H1 (cell line): ENCODE data around the gene ZBTB18. TPM values are rescaled to one million over a fixed set of nuclear protein-coding genes. Genes with fewer than 3 reads are reported as not detected.

ENCODE experiments used
- CHD2 ChIP-seq: IDR thresholded peaks from 2 replicates; pipeline ENCODE4 v1.6.1; 2012; ENCODE audit warnings: low read length, improper control_type of control experiment
- RAD21 ChIP-seq, 2 experiments: IDR thresholded peaks in 1 of 2; conservative IDR thresholded peaks in 1 of 2; 2 replicates each; pipeline ENCODE4 v1.6.1; 2011; ENCODE audit warnings: low read depth in 2 of 2, low read length in 2 of 2, improper control_type of control experiment in 1 of 2, inconsistent platforms in 1 of 2, mild to moderate bottlenecking in 1 of 2, moderate library complexity in 1 of 2
- ZNF274 ChIP-seq: IDR thresholded peaks from 2 replicates; pipeline ENCODE4 v1.7.0; 2012; ENCODE audit warnings: low read length, borderline replicate concordance; ENCODE audit errors: extremely low read depth
- polyA plus RNA-seq, 7 experiments: library from polyadenylated mRNA; depleted of rRNA in 3 of 7; stranded (reverse) in 5 of 7; unstranded in 2 of 7; fragments of >200 nt in 5 of 7; fragments of 200-250 nt in 2 of 7; gene quantifications; 1 replicate in 5 of 7; 2 replicates in 1 of 7; 4 replicates in 1 of 7; pipeline versions ENCODE4 v1.2.1 to v1.2.3, GENCODE V29; 2011 to 2013; ENCODE audit warnings: missing spikeins in 2 of 7, mixed read lengths in 2 of 7
- total RNA-seq: library from RNA; stranded (reverse); fragmentation: NEBNext Ultra II Directional; extraction: Animal tissue kit (Norgen Biotek cat#: 25700); gene quantifications from 2 replicates; pipeline ENCODE4 v1.2.1, GENCODE V29; 2021

Gene ZBTB18
- total and polyA plus RNA-seq, 2 of the 8 experiments (the other 6 are each of a cell fraction or from before 2014, with no cell fraction given), result 8.5 to 14.4 TPM

DNA sequence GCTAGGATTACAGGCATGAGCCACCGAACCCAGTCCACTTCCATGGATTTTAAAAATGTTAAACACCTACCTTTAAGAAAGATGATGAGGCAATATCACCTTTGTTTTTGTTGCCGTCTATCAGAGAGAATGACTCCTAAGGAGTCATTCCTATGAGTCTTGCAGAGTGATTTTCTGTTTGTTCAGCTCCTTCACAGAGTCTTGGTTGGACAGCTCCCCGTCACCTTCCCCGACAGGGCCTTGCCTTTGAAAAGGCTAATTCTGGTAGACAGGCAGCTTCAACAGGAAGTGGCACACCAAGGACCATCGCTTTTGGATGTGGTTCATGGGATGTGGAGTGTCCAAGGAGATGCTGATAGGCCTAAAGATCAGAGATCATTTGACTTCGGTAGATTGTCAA lies 17.5 kb downstream of the ZBTB18 start (continued):
- TF ChIP-seq ZNF274 (no peak), CHD2 (no peak), RAD21 (IDR thresholded peaks at IDR 0.05 in 1 of 2, conservative IDR thresholded peaks at IDR 0.05 in 1 of 2; ENCODE audit: low read depth in 2 of 2, low read length in 2 of 2) (no peak)
